HCT116 (cell line): ENCODE results near the gene APOBEC3G.
"Not testable (repeated sequence)": the region's sequence is repeated elsewhere in the genome, so short reads cannot be mapped to it uniquely, and the experiment has no call there.

Experiments used
- CEBPB ChIP-seq: IDR thresholded peaks from 2 replicates; pipeline ENCODE4 v1.6.1; 2012; ENCODE audit warnings: low read depth
- CTCF ChIP-seq, 3 experiments: fragments of 200-600 bp in 1 of 3; sonication (generic) in 1 of 3; IDR thresholded peaks in 2 of 3; conservative IDR thresholded peaks in 1 of 3; 2 replicates each; pipeline ENCODE4 v1.5.1; 2012 to 2017; ENCODE audit warnings: low read depth in 2 of 3, low read length in 2 of 3, antibody characterized with exemption in 1 of 3, borderline replicate concordance in 1 of 3, control low read depth in 1 of 3, mild to moderate bottlenecking in 1 of 3, mixed read lengths in 1 of 3, mixed run types in 1 of 3, moderate library complexity in 1 of 3; ENCODE audit not compliant: insufficient read depth in 1 of 3
- EGR1 ChIP-seq: IDR thresholded peaks from 2 replicates; pipeline ENCODE4 v1.6.1; 2012; ENCODE audit warnings: low read depth
- EZH2 ChIP-seq: fragments of 200-600 bp; sonication (generic); IDR thresholded peaks from 2 replicates; pipeline ENCODE4 v1.6.1; 2017; ENCODE audit warnings: antibody characterized with exemption, mixed run types
- JUND ChIP-seq: IDR thresholded peaks from 2 replicates; pipeline ENCODE4 v1.6.1; 2012
- MAX ChIP-seq: IDR thresholded peaks from 2 replicates; pipeline ENCODE4 v1.6.1; 2012
- POLR2A ChIP-seq: IDR thresholded peaks from 2 replicates; pipeline ENCODE4 v1.7.0; 2011; ENCODE audit warnings: borderline replicate concordance; ENCODE audit not compliant: insufficient read depth, insufficient read length; ENCODE audit errors: extremely low read depth
- POLR2AphosphoS5 ChIP-seq: IDR thresholded peaks from 2 replicates; pipeline ENCODE4 v1.6.1; 2011; ENCODE audit warnings: mild to moderate bottlenecking, low read depth, low read length, moderate library complexity
- RAD21 ChIP-seq: IDR thresholded peaks from 2 replicates; pipeline ENCODE4 v1.6.1; 2012; ENCODE audit warnings: low read depth, mild to moderate bottlenecking
- SRF ChIP-seq: IDR thresholded peaks from 2 replicates; pipeline ENCODE4 v1.6.1; 2012; ENCODE audit warnings: low read depth
- YY1 ChIP-seq: IDR thresholded peaks from 2 replicates; pipeline ENCODE4 v1.6.1; 2011; ENCODE audit warnings: low read length, low read depth, moderate library complexity, mild to moderate bottlenecking; ENCODE audit not compliant: insufficient replicate concordance; ENCODE audit errors: extremely low read depth
- ZFX ChIP-seq: fragments of 450-650 bp; IDR thresholded peaks from 2 replicates; pipeline ENCODE4 v1.6.1; 2017
- ZNF274 ChIP-seq: fragments of 200-500 bp; sonication (Bioruptor generic); IDR thresholded peaks from 2 replicates; pipeline ENCODE4 v1.6.1; 2014; ENCODE audit warnings: mild to moderate bottlenecking, low read depth, low read length, inconsistent platforms

GRCh38 chr22:39037071-39037470, 40.0 kb upstream of the APOBEC3G start:
- TF ChIP-seq ZNF274; POLR2A; CEBPB; SRF; CTCF (IDR thresholded peaks at IDR 0.05 in 2 of 3, conservative IDR thresholded peaks at IDR 0.05 in 1 of 3; ENCODE audit: borderline replicate concordance in 1 of 3, insufficient read depth in 1 of 3, low read depth in 2 of 3, low read length in 2 of 3); MAX; EZH2; ZFX; YY1; JUND; RAD21; POLR2AphosphoS5; EGR1: not testable (repeated sequence)
